ENCODE data around the gene NOS1AP. TPM values are rescaled to one million over a fixed set of nuclear protein-coding genes. Genes with fewer than 3 reads are reported as not detected.
A peak's percentile ranks its signal among the peaks of the same experiment; 100 is the strongest.

The NOS1AP gene
- total RNA-seq, 4 donors from 2014 or later = 1.9 to 5.4 (median 3.1) TPM

GRCh38 chr1:162248854-162249535 lies 179.5 kb downstream of the NOS1AP start:
- DNase-seq (ENCODE audit: low spot score) = no peak
- no peak for ATAC-seq (ENCODE audit: low FRiP score)
- TF ChIP-seq CTCF (IDR thresholded peaks at IDR 0.05) = no peak

GRCh38 chr1:162250004-162250730 lies 180.7 kb downstream of the NOS1AP start:
- ATAC-seq (ENCODE audit: low FRiP score) (no peak), DNase-seq (ENCODE audit: low spot score) (no peak)
- TF ChIP-seq CTCF (IDR thresholded peaks at IDR 0.05) = no peak

GRCh38 chr1:162251102-162251501 lies 181.6 kb downstream of the NOS1AP start:
- no peak for ATAC-seq (ENCODE audit: low FRiP score)

GRCh38 chr1:162252214-162252613 lies 182.7 kb downstream of the NOS1AP start:
- DNase-seq (ENCODE audit: low spot score) = no peak
- ATAC-seq (ENCODE audit: low FRiP score) = peak; percentile 23
- no peak for TF ChIP-seq CTCF (IDR thresholded peaks at IDR 0.05)

More at GRCh38 chr1:162251102-162251501, 181.6 kb downstream of the NOS1AP start:
- no peak for DNase-seq (ENCODE audit: low spot score)
- TF ChIP-seq CTCF (IDR thresholded peaks at IDR 0.05) = no peak

GRCh38 chr1:162253790-162254189 lies 184.3 kb downstream of the NOS1AP start:
- no peak for DNase-seq (ENCODE audit: low spot score)
- no peak for ATAC-seq (ENCODE audit: low FRiP score)
- TF ChIP-seq CTCF (IDR thresholded peaks at IDR 0.05) = no peak

- no peak for DNase-seq (ENCODE audit: low spot score)
- TF ChIP-seq CTCF (IDR thresholded peaks at IDR 0.05) = no peak
- no peak for ATAC-seq (ENCODE audit: low FRiP score)
These were observed 186.8 kb downstream of the NOS1AP start for GRCh38 chr1:162256287-162256686.

GRCh38 chr1:162258394-162258793 lies 188.9 kb downstream of the NOS1AP start:
- DNase-seq (ENCODE audit: low spot score) (no peak), ATAC-seq (ENCODE audit: low FRiP score) (no peak)
- TF ChIP-seq CTCF (IDR thresholded peaks at IDR 0.05) = no peak
